Measurements from ENCODE around the gene CD22. TPM values are rescaled to one million over a fixed set of nuclear protein-coding genes. Genes with fewer than 3 reads are reported as not detected.
A peak's percentile ranks its signal among the peaks of the same experiment; 100 is the strongest.

CD22 gene
- total and polyA plus RNA-seq, 2 donors from 2014 or later, result 0.82 to 15.4 TPM

DNA sequence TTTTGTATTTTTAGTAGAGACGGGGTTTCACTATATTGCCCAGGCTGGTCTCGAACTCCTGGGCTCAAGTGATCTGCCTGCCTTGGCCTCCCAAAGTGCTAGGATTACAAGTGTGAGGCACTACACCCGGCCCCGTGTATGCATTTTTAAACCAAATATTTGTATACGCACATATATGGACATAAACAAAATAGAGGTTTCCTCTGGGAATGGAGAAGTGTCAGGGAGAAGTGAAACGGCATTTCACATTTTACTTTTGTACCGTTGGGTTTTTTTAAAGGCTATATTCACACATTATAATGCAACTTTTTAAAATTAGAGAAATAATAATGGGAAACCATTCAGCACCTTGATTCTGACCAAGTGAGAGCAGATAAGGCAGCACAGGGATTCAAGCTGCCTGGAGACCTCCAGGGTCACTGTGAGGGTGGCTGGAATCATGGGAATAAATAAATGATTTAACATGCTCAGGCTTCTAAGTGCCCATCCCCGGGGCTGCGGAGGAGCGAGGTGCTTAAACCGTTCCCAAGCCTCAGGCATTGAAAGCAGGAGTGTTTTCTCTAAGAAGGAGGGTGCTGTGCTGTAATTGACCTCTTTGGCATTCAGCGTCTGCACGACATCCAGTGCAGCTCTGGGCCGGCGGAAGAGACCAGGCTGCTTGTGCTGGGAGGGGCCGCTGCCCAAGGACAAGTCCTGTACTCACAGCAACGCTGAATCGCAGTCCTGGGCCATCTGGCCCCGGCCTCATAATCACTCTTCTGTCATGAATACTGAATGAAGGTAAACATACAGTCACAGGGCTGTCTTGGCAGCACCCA lies 66.6 kb downstream of the CD22 start:
- no peak for TF ChIP-seq CTCF (IDR thresholded peaks at IDR 0.05; ENCODE audit: borderline replicate concordance, extremely low read depth, insufficient read depth)
- Histone ChIP-seq H3K27me3 (ENCODE audit: control insufficient read depth, insufficient read depth, low read length) (no peaks in the 10 kb centered on the region), H3K9me3 (ENCODE audit: control insufficient read depth in 2 of 3, insufficient read depth in 1 of 3, low read length in 3 of 3) (no peaks in the 10 kb centered on the region), H3K27ac (ENCODE audit: low read depth in 2 of 2, low read length in 2 of 2) (no peak overlapping the region), H3K4me1 (ENCODE audit: control insufficient read depth in 2 of 3, insufficient read depth in 2 of 3, low read depth in 1 of 3, low read length in 3 of 3) (no peaks in the 10 kb centered on the region), H3K4me3 (ENCODE audit: low read length in 3 of 3) (no peak overlapping the region), H3K36me3 (ENCODE audit: control insufficient read depth in 2 of 3, insufficient read depth in 3 of 3, low read length in 3 of 3) (no peaks in the 10 kb centered on the region), H3K9ac (ENCODE audit: low read length in 3 of 3) (no peak overlapping the region)
- FAIRE-seq (no peak), DNase-seq (peak in 4 of 5 donors; percentile 13 to 74 (median 22))
- intact Hi-C loops (cut with DNase I), result no loop called here

DNA sequence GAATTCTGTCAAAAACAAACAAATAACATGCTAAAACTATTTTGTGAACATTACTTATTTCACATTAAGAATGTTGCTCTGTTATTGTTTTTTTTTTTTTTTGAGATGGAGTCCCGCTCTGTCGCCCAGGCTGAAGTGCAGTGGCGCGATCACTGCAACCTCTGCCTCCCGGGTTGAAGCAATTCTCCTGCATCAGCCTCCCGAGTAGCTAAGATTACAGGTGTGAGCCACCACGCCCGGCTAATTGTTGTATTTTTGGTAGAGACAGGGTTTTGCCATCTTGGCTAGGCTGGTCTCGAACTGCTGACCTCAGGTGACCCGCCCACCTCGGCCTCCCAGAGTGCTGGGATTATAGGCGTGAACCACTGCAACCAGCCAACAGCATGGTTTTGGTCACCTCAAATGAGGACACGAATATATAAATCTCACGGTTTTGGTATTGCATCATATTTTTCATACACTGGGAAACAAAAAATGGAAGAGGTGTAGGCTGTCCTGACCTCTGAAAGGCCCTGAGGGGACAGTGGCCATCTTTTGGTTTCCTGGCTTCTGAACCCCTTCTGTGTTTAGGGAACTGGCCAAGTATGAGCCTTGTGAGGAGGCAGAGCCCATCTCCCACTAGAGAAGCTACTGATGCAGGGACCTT lies 67.4 kb downstream of the CD22 start:
- FAIRE-seq, result no peak
- intact Hi-C loops (cut with DNase I), result no loop called here
- Histone ChIP-seq H3K4me3 (ENCODE audit: low read length in 3 of 3) (no peak overlapping the region), H3K9me3 (ENCODE audit: control insufficient read depth in 2 of 3, insufficient read depth in 1 of 3, low read length in 3 of 3) (no peaks in the 10 kb centered on the region), H3K4me1 (ENCODE audit: control insufficient read depth in 2 of 3, insufficient read depth in 2 of 3, low read depth in 1 of 3, low read length in 3 of 3) (no peaks in the 10 kb centered on the region), H3K27me3 (ENCODE audit: control insufficient read depth, insufficient read depth, low read length) (no peaks in the 10 kb centered on the region), H3K27ac (ENCODE audit: low read depth in 2 of 2, low read length in 2 of 2) (no peak overlapping the region), H3K9ac (ENCODE audit: low read length in 3 of 3) (no peak overlapping the region), H3K36me3 (ENCODE audit: control insufficient read depth in 2 of 3, insufficient read depth in 3 of 3, low read length in 3 of 3) (no peaks in the 10 kb centered on the region)
- no peak for TF ChIP-seq CTCF (IDR thresholded peaks at IDR 0.05; ENCODE audit: borderline replicate concordance, extremely low read depth, insufficient read depth)
- no peak for DNase-seq

Small RNA genes lying within 50 kb of the gene (microRNA-seq; reads per million reads assigned to microRNA genes)
- gene MIR5196, result not detected

Other genes with a start within 250 kb of the CD22 start
- gene FXYD3, start 213.4 kb upstream of the CD22 start, total RNA-seq, result 33.7 TPM
- gene FXYD3, start 213.4 kb upstream of the CD22 start, polyA plus RNA-seq (ENCODE audit: insufficient read depth, low read depth, low replicate concordance), result 26.4 TPM
- 7.5 TPM for gene LGI4, start 194.1 kb upstream of the CD22 start, total RNA-seq
- gene LGI4, start 194.1 kb upstream of the CD22 start, polyA plus RNA-seq (ENCODE audit: insufficient read depth, low read depth, low replicate concordance), result 5.1 TPM
- 31.8 TPM for gene FXYD1, start 190.4 kb upstream of the CD22 start, total RNA-seq
- 39.0 TPM for gene FXYD1, start 190.4 kb upstream of the CD22 start, polyA plus RNA-seq (ENCODE audit: insufficient read depth, low read depth, low replicate concordance)
- gene FXYD7, start 185.9 kb upstream of the CD22 start, total RNA-seq, result 0.94 TPM
- not detected for gene FXYD7, start 185.9 kb upstream of the CD22 start, polyA plus RNA-seq (ENCODE audit: insufficient read depth, low read depth, low replicate concordance)
- gene FXYD5, start 174.5 kb upstream of the CD22 start, total RNA-seq, result 84.5 TPM
- gene FXYD5, start 174.5 kb upstream of the CD22 start, polyA plus RNA-seq (ENCODE audit: insufficient read depth, low read depth, low replicate concordance), result 41.9 TPM
- gene FAM187B, start 100.4 kb upstream of the CD22 start, total RNA-seq, result not detected
- not detected for gene FAM187B, start 100.4 kb upstream of the CD22 start, polyA plus RNA-seq (ENCODE audit: insufficient read depth, low read depth, low replicate concordance)
- 87.2 TPM for gene LSR, start 80.2 kb upstream of the CD22 start, total RNA-seq
- 37.9 TPM for gene LSR, start 80.2 kb upstream of the CD22 start, polyA plus RNA-seq (ENCODE audit: insufficient read depth, low read depth, low replicate concordance)
- gene USF2, start 60.2 kb upstream of the CD22 start, total RNA-seq, result 118 TPM
- 82.8 TPM for gene USF2, start 60.2 kb upstream of the CD22 start, polyA plus RNA-seq (ENCODE audit: insufficient read depth, low read depth, low replicate concordance)
- gene HAMP, start 46.7 kb upstream of the CD22 start, total RNA-seq, result 1.3 TPM
- 1.1 TPM for gene HAMP, start 46.7 kb upstream of the CD22 start, polyA plus RNA-seq (ENCODE audit: insufficient read depth, low read depth, low replicate concordance)
- gene MAG, start 37.0 kb upstream of the CD22 start, total RNA-seq, result 1.1 TPM
- gene MAG, start 37.0 kb upstream of the CD22 start, polyA plus RNA-seq (ENCODE audit: insufficient read depth, low read depth, low replicate concordance), result 0.41 TPM
- not detected for gene FFAR1, start 18.7 kb downstream of the CD22 start, total RNA-seq
- not detected for gene FFAR1, start 18.7 kb downstream of the CD22 start, polyA plus RNA-seq (ENCODE audit: insufficient read depth, low read depth, low replicate concordance)
- not detected for gene FFAR3, start 29.3 kb downstream of the CD22 start, total RNA-seq
- gene FFAR3, start 29.3 kb downstream of the CD22 start, polyA plus RNA-seq (ENCODE audit: insufficient read depth, low read depth, low replicate concordance), result not detected
- not detected for gene GPR42, start 41.9 kb downstream of the CD22 start, total RNA-seq
- not detected for gene GPR42, start 41.9 kb downstream of the CD22 start, polyA plus RNA-seq (ENCODE audit: insufficient read depth, low read depth, low replicate concordance)
- gene FFAR2, start 119.1 kb downstream of the CD22 start, total RNA-seq, result 0.22 TPM
- gene FFAR2, start 119.1 kb downstream of the CD22 start, polyA plus RNA-seq (ENCODE audit: insufficient read depth, low read depth, low replicate concordance), result not detected
- not detected for gene KRTDAP, start 161.3 kb downstream of the CD22 start, total RNA-seq
- gene KRTDAP, start 161.3 kb downstream of the CD22 start, polyA plus RNA-seq (ENCODE audit: insufficient read depth, low read depth, low replicate concordance), result not detected
- gene DMKN, start 184.5 kb downstream of the CD22 start, total RNA-seq, result 150 TPM
- 137 TPM for gene DMKN, start 184.5 kb downstream of the CD22 start, polyA plus RNA-seq (ENCODE audit: insufficient read depth, low read depth, low replicate concordance)
- not detected for gene SBSN, start 199.1 kb downstream of the CD22 start, total RNA-seq
- not detected for gene SBSN, start 199.1 kb downstream of the CD22 start, polyA plus RNA-seq (ENCODE audit: insufficient read depth, low read depth, low replicate concordance)
- gene GAPDHS, start 204.3 kb downstream of the CD22 start, total RNA-seq, result not detected
- gene GAPDHS, start 204.3 kb downstream of the CD22 start, polyA plus RNA-seq (ENCODE audit: insufficient read depth, low read depth, low replicate concordance), result not detected
- 76.9 TPM for gene TMEM147, start 216.4 kb downstream of the CD22 start, total RNA-seq
- gene TMEM147, start 216.4 kb downstream of the CD22 start, polyA plus RNA-seq (ENCODE audit: insufficient read depth, low read depth, low replicate concordance), result 233 TPM
- not detected for gene ATP4A, start 234.5 kb downstream of the CD22 start, total RNA-seq
- not detected for gene ATP4A, start 234.5 kb downstream of the CD22 start, polyA plus RNA-seq (ENCODE audit: insufficient read depth, low read depth, low replicate concordance)

Data from kidney (tissue), 14 donors.